Measurements from ENCODE around the gene ZFYVE26.

- TF ChIP-seq CTCF (IDR thresholded peaks at IDR 0.05), result no peak
- TF ChIP-seq EP300 (IDR thresholded peaks at IDR 0.05), result no peak
- TF ChIP-seq POLR2A (IDR thresholded peaks at IDR 0.05), result peak in 1 of 4 donors; percentile 57
Measured at GRCh38 chr14:67819563-67820421, 3.4 kb upstream of the ZFYVE26 start, which contains the start of gene RAD51B.

Data from upper lobe of left lung (tissue), 4 donors.